Endothelial cell of umbilical vein (primary cell): Measurements from ENCODE around the gene OSBPL5.

ENCODE experiments used
- CTCF ChIP-seq, 2 donors: IDR thresholded peaks; 1 replicate in 1 of 2; 2 replicates in 1 of 2; pipeline ENCODE4 v1.5.1; 2011; ENCODE audit warnings: low read length in 2 of 2, mild to moderate bottlenecking in 2 of 2, moderate library complexity in 2 of 2, control low read depth in 1 of 2, inconsistent platforms in 1 of 2, low read depth in 1 of 2; ENCODE audit not compliant: insufficient read depth in 1 of 2; ENCODE audit errors: extremely low read depth in 1 of 2
- JUN ChIP-seq: IDR thresholded peaks from 2 replicates; pipeline ENCODE4 v1.6.1; 2011; ENCODE audit warnings: borderline replicate concordance, low read depth; ENCODE audit not compliant: insufficient read length, insufficient read depth
- MAX ChIP-seq: IDR thresholded peaks from 2 replicates; pipeline ENCODE4 v1.6.1; 2011; ENCODE audit not compliant: insufficient read depth, insufficient read length
- POLR2A ChIP-seq: IDR thresholded peaks from 2 replicates; pipeline ENCODE4 v1.6.1; 2012; ENCODE audit warnings: low read depth, mild to moderate bottlenecking, control low read depth, low read length
- POLR2AphosphoS5 ChIP-seq: IDR thresholded peaks from 2 replicates; pipeline ENCODE4 v1.6.1; 2012; ENCODE audit warnings: low read depth, mild to moderate bottlenecking, control low read depth, low read length, moderate library complexity; ENCODE audit not compliant: insufficient read depth

- no peak for TF ChIP-seq POLR2A
- TF ChIP-seq CTCF (IDR thresholded peaks at IDR 0.05; ENCODE audit: extremely low read depth in 1 of 2, insufficient read depth in 1 of 2, low read depth in 1 of 2, low read length in 2 of 2) = no peak
- TF ChIP-seq JUN = no peak
- no peak for TF ChIP-seq MAX
- no peak for TF ChIP-seq POLR2AphosphoS5
Observed at GRCh38 chr11:3047637-3048036, 117.5 kb downstream of the OSBPL5 start.
